Measurements from ENCODE around the gene LCNL1. TPM values are rescaled to one million over a fixed set of nuclear protein-coding genes. Genes with fewer than 3 reads are reported as not detected.

The LCNL1 gene
- total and polyA plus RNA-seq, 4 donors, result 0.01 to 0.08 TPM; not detected in 2

GRCh38 chr9:136963751-136964150 lies 19.0 kb upstream of the LCNL1 start:
- Histone ChIP-seq H3K4me3 (ENCODE audit: low read depth in 1 of 3, low read length in 3 of 3) (no peak overlapping the region), H3K9ac (ENCODE audit: low read depth in 1 of 2, low read length in 2 of 2) (no peak overlapping the region), H3K9me3 (ENCODE audit: control insufficient read depth in 4 of 4, low read length in 3 of 4) (no peaks in the 10 kb centered on the region), H3K27ac (ENCODE audit: low read depth in 1 of 2, low read length in 2 of 2) (no peak overlapping the region), H3K4me1 (ENCODE audit: control insufficient read depth in 4 of 4, insufficient read depth in 4 of 4, low read length in 3 of 4) (peaks cover 0 to 2% (median 0%) of the 10 kb centered on the region in 4 donors), H3K27me3 (ENCODE audit: control insufficient read depth in 4 of 4, insufficient read depth in 4 of 4, low read length in 3 of 4) (no peaks in the 10 kb centered on the region), H3K36me3 (ENCODE audit: control insufficient read depth in 4 of 4, insufficient read depth in 3 of 4, low read depth in 1 of 4, low read length in 3 of 4) (no peaks in the 10 kb centered on the region)
- no peak for TF ChIP-seq RAD21 (IDR thresholded peaks at IDR 0.05)
- no peak for TF ChIP-seq GABPA (IDR thresholded peaks at IDR 0.05 in 1 of 2, conservative IDR thresholded peaks at IDR 0.05 in 1 of 2)
- TF ChIP-seq NR2F2 (IDR thresholded peaks at IDR 0.05), result no peak
- no peak for TF ChIP-seq EGR1 (IDR thresholded peaks at IDR 0.05; ENCODE audit: low read depth in 2 of 2)
- TF ChIP-seq FOXA1 (IDR thresholded peaks at IDR 0.05), result no peak
- no peak for TF ChIP-seq HNF4G (IDR thresholded peaks at IDR 0.05)
- TF ChIP-seq JUND (IDR thresholded peaks at IDR 0.05), result no peak
- no peak for TF ChIP-seq TAF1 (conservative IDR thresholded peaks at IDR 0.05)
- TF ChIP-seq YY1 (IDR thresholded peaks at IDR 0.05), result no peak
- TF ChIP-seq ZBTB33 (IDR thresholded peaks at IDR 0.05), result no peak
- TF ChIP-seq FOXA2 (IDR thresholded peaks at IDR 0.05), result no peak
- no peak for TF ChIP-seq ATF3 (IDR thresholded peaks at IDR 0.05)
- TF ChIP-seq SP1 (IDR thresholded peaks at IDR 0.05), result no peak
- no peak for TF ChIP-seq HNF4A (conservative IDR thresholded peaks at IDR 0.05)
- no peak for TF ChIP-seq CTCF (IDR thresholded peaks at IDR 0.05; ENCODE audit: low read depth, low read length, missing input control)
- TF ChIP-seq MAX (IDR thresholded peaks at IDR 0.05), result no peak
- no peak for TF ChIP-seq REST (IDR thresholded peaks at IDR 0.05)
- DNase-seq (ENCODE audit: low spot score), result no peak
- 91% methylated on average over 12 of the region's 12 CpGs for WGBS
